ENCODE results near the gene ARPIN.
"Not testable (repeated sequence)": the region's sequence is repeated elsewhere in the genome, so short reads cannot be mapped to it uniquely, and the experiment has no call there.

The ARPIN gene

GRCh38 chr15:89939910-89940309 is 27.2 kb upstream of the ARPIN start:
- H3K4me3 ChIP-seq (ENCODE audit: low read length): no peak overlapping the region
- no peak for DNase-seq (ENCODE audit: low read depth)
- TF ChIP-seq CTCF (conservative IDR thresholded peaks at IDR 0.05; ENCODE audit: low read length): no peak

- DNase-seq (ENCODE audit: low read depth); H3K4me3 ChIP-seq (ENCODE audit: low read length): not testable (repeated sequence)
These were observed 26.6 kb upstream of the ARPIN start for GRCh38 chr15:89939377-89939776.

GRCh38 chr15:89937365-89938350 is 24.9 kb upstream of the ARPIN start:
- no peak for DNase-seq (ENCODE audit: low read depth)
- H3K4me3 ChIP-seq (ENCODE audit: low read length): no peak overlapping the region
- no peak for TF ChIP-seq CTCF (conservative IDR thresholded peaks at IDR 0.05; ENCODE audit: low read length)

- no peak for DNase-seq (ENCODE audit: low read depth)
- TF ChIP-seq CTCF (conservative IDR thresholded peaks at IDR 0.05; ENCODE audit: low read length): no peak
- no peak overlapping the region for H3K4me3 ChIP-seq (ENCODE audit: low read length)
These were observed 24.1 kb upstream of the ARPIN start for GRCh38 chr15:89936786-89937265.

GRCh38 chr15:89936051-89936785 is 23.5 kb upstream of the ARPIN start:
- no peak for DNase-seq (ENCODE audit: low read depth)
- TF ChIP-seq CTCF (conservative IDR thresholded peaks at IDR 0.05; ENCODE audit: low read length): no peak
- no peak overlapping the region for H3K4me3 ChIP-seq (ENCODE audit: low read length)

GRCh38 chr15:89932880-89933279 is 20.1 kb upstream of the ARPIN start:
- no peak overlapping the region for H3K4me3 ChIP-seq (ENCODE audit: low read length)
- no peak for TF ChIP-seq CTCF (conservative IDR thresholded peaks at IDR 0.05; ENCODE audit: low read length)

GRCh38 chr15:89928421-89928820 is 15.7 kb upstream of the ARPIN start:
- no peak for DNase-seq (ENCODE audit: low read depth)
- H3K4me3 ChIP-seq (ENCODE audit: low read length): no peak overlapping the region
- TF ChIP-seq CTCF (conservative IDR thresholded peaks at IDR 0.05; ENCODE audit: low read length): no peak

More at GRCh38 chr15:89932880-89933279, 20.1 kb upstream of the ARPIN start:
- no peak for DNase-seq (ENCODE audit: low read depth)
